Fibroblast of lung (primary cell): ENCODE data around the gene RBM38. TPM values are rescaled to one million over a fixed set of nuclear protein-coding genes. Genes with fewer than 3 reads are reported as not detected.

Experiments
- DNase-seq, 2 donors: peaks; one replicate each; pipeline versions ENCODE4 v3.0.0 to v3.0.0-alpha.2; 2010; ENCODE audit warnings: low read depth in 2 of 2
- H2AFZ ChIP-seq: 2 replicates; pipeline ENCODE4 v1.5.1; 2012; ENCODE audit warnings: low read length, control low read depth, inconsistent platforms
- H3K27ac ChIP-seq: 2 replicates; pipeline ENCODE4 v1.5.1; 2011; ENCODE audit warnings: low read length, control low read depth; ENCODE audit not compliant: insufficient read depth
- H3K27me3 ChIP-seq: 2 replicates; pipeline ENCODE4 v1.5.1; 2011; ENCODE audit warnings: mild to moderate bottlenecking, low read length; ENCODE audit not compliant: control insufficient read depth, insufficient read depth
- H3K36me3 ChIP-seq: 2 replicates; pipeline ENCODE4 v1.5.1; 2011; ENCODE audit warnings: low read length; ENCODE audit not compliant: control insufficient read depth, insufficient read depth
- H3K4me1 ChIP-seq: 2 replicates; pipeline ENCODE4 v1.5.1; 2011; ENCODE audit warnings: low read length; ENCODE audit not compliant: control insufficient read depth, insufficient read depth; ENCODE audit errors: extremely low read depth
- H3K4me2 ChIP-seq: 2 replicates; pipeline ENCODE4 v1.5.1; 2011; ENCODE audit warnings: low read length, control low read depth; ENCODE audit not compliant: insufficient read depth; ENCODE audit errors: extremely low read depth
- H3K4me3 ChIP-seq, 4 experiments: fragments of 200-600 bp in 1 of 4; sonication (generic) in 1 of 4; replicated peaks in 1 of 4; 2 replicates each; pipeline ENCODE4 v1.5.1; 2011 to 2016; ENCODE audit warnings: low read length in 4 of 4, low read depth in 3 of 4, mild to moderate bottlenecking in 3 of 4, control low read depth in 2 of 4, inconsistent platforms in 1 of 4, mixed read lengths in 1 of 4; ENCODE audit not compliant: insufficient read depth in 1 of 4; ENCODE audit errors: control extremely low read depth in 1 of 4
- H3K79me2 ChIP-seq: 2 replicates; pipeline ENCODE4 v1.5.1; 2012; ENCODE audit warnings: mild to moderate bottlenecking, low read length, inconsistent platforms; ENCODE audit not compliant: control insufficient read depth, insufficient read depth
- H3K9ac ChIP-seq: 2 replicates; pipeline ENCODE4 v1.5.1; 2011; ENCODE audit warnings: mild to moderate bottlenecking, low read length, control low read depth; ENCODE audit not compliant: insufficient read depth
- H3K9me3 ChIP-seq: 2 replicates; pipeline ENCODE4 v1.5.1; 2012; ENCODE audit warnings: low read depth, low read length; ENCODE audit not compliant: control insufficient read depth, insufficient read depth
- H4K20me1 ChIP-seq: 2 replicates; pipeline ENCODE4 v1.5.1; 2011; ENCODE audit warnings: low read length; ENCODE audit not compliant: control insufficient read depth, insufficient read depth; ENCODE audit errors: extremely low read depth
- CTCF ChIP-seq, 2 donors: IDR thresholded peaks in 1 of 2; conservative IDR thresholded peaks in 1 of 2; 1 replicate in 1 of 2; 2 replicates in 1 of 2; pipeline ENCODE4 v1.5.1; 2011 to 2012; ENCODE audit warnings: low read length in 2 of 2, control low read depth in 1 of 2, inconsistent platforms in 1 of 2, low read depth in 1 of 2, mild to moderate bottlenecking in 1 of 2
- EZH2 ChIP-seq: IDR thresholded peaks from 2 replicates; pipeline ENCODE4 v1.5.1; 2012; ENCODE audit warnings: low read length, control low read depth, mild to moderate bottlenecking; ENCODE audit errors: missing control alignments
- polyA plus RNA-seq, 2 donors: library from polyadenylated mRNA; depleted of rRNA in 1 of 2; stranded (reverse) in 1 of 2; unstranded in 1 of 2; fragments of >200 nt; gene quantifications; 2 replicates each; pipeline ENCODE4 v1.2.1, GENCODE V29; 2011 to 2012; ENCODE audit warnings: missing spikeins in 1 of 2
- total RNA-seq: library from RNA; depleted of rRNA; stranded (reverse); fragments of >200 nt; gene quantifications from 2 replicates; pipeline ENCODE4 v1.2.1, GENCODE V29; 2014

RBM38 gene
- total and polyA plus RNA-seq, 2 donors (not counting 1 experiment from before 2014, with no cell fraction given), result 3.9 to 7.9 TPM

GRCh38 chr20:57403216-57403615 is 12.0 kb downstream of the RBM38 start:
- no peak for DNase-seq
- TF ChIP-seq EZH2 (no peak), CTCF (conservative IDR thresholded peaks at IDR 0.05 in 1 of 2, IDR thresholded peaks at IDR 0.05 in 1 of 2; ENCODE audit: low read depth in 1 of 2, low read length in 2 of 2) (no peak)
- Histone ChIP-seq H3K4me2 (no peak overlapping the region), H3K27me3 (no peaks in the 10 kb centered on the region), H3K79me2 (no peaks in the 10 kb centered on the region), H3K9ac (no peak overlapping the region), H3K36me3 (peaks cover 9% of the 10 kb centered on the region), H3K4me1 (no peaks in the 10 kb centered on the region), H3K9me3 (no peaks in the 10 kb centered on the region), H2AFZ (no peak overlapping the region), H3K27ac (no peak overlapping the region), H3K4me3 (no peak overlapping the region), H4K20me1 (no peaks in the 10 kb centered on the region)

- DNase-seq, result no peak
- no peak for TF ChIP-seq CTCF (conservative IDR thresholded peaks at IDR 0.05 in 1 of 2, IDR thresholded peaks at IDR 0.05 in 1 of 2; ENCODE audit: low read depth in 1 of 2, low read length in 2 of 2)
- Histone ChIP-seq H3K79me2 (no peaks in the 10 kb centered on the region), H3K27ac (no peak overlapping the region), H3K4me3 (no peak overlapping the region), H3K36me3 (peaks cover 9% of the 10 kb centered on the region), H2AFZ (no peak overlapping the region), H3K4me1 (no peaks in the 10 kb centered on the region), H3K9me3 (no peaks in the 10 kb centered on the region), H3K4me2 (no peak overlapping the region), H3K9ac (no peak overlapping the region), H4K20me1 (no peaks in the 10 kb centered on the region), H3K27me3 (no peaks in the 10 kb centered on the region)
These were observed 12.8 kb downstream of the RBM38 start for GRCh38 chr20:57404006-57404405.

- H3K9ac ChIP-seq, result no peak overlapping the region
- H3K4me1 ChIP-seq, result no peaks in the 10 kb centered on the region
- H3K9me3 ChIP-seq, result no peaks in the 10 kb centered on the region
- no peaks in the 10 kb centered on the region for H3K79me2 ChIP-seq
- DNase-seq, result no peak
- H3K4me3 ChIP-seq, result no peak overlapping the region
- H3K27me3 ChIP-seq, result no peaks in the 10 kb centered on the region
- H3K36me3 ChIP-seq, result peaks cover 9% of the 10 kb centered on the region
- TF ChIP-seq EZH2 (no peak), CTCF (conservative IDR thresholded peaks at IDR 0.05 in 1 of 2, IDR thresholded peaks at IDR 0.05 in 1 of 2; ENCODE audit: low read depth in 1 of 2, low read length in 2 of 2) (no peak)
- no peak overlapping the region for H3K4me2 ChIP-seq
- H4K20me1 ChIP-seq, result no peaks in the 10 kb centered on the region
- H2AFZ ChIP-seq, result no peak overlapping the region
- H3K27ac ChIP-seq, result no peak overlapping the region
These were observed 13.3 kb downstream of the RBM38 start for GRCh38 chr20:57404419-57405072.
